ENCODE data around the gene OST4.
A peak's percentile ranks its signal among the peaks of the same experiment; 100 is the strongest.
"Not testable (repeated sequence)": the region's sequence is repeated elsewhere in the genome, so short reads cannot be mapped to it uniquely, and the experiment has no call there.

OST4 gene

GRCh38 chr2:27071277-27071989, at the start of gene OST4:
TSS of gene OST4 (minus strand) at chr2:27071654.
- peak; percentile 92 for DNase-seq

GRCh38 chr2:27119330-27119670, 47.8 kb upstream of the OST4 start:
- DNase-seq: not testable (repeated sequence)

GRCh38 chr2:27118525-27119329, 47.3 kb upstream of the OST4 start, which contains the start of gene CGREF1:
TSS of gene CGREF1 (minus strand) at chr2:27119128. CDS start at chr2:27104366, 14,762 bp downstream.
- peak; percentile 66 for DNase-seq

GRCh38 chr2:27117995-27118524, 46.6 kb upstream of the OST4 start:
- DNase-seq: no peak

GRCh38 chr2:27115519-27115918, 44.1 kb upstream of the OST4 start:
- no peak for DNase-seq

GRCh38 chr2:27111392-27112078, 40.1 kb upstream of the OST4 start:
- DNase-seq: not testable (repeated sequence)

- not testable (repeated sequence) for DNase-seq
These were observed 39.3 kb upstream of the OST4 start for GRCh38 chr2:27110603-27111352.

- DNase-seq: no peak
These were observed 37.6 kb upstream of the OST4 start for GRCh38 chr2:27109083-27109482.

GRCh38 chr2:27108221-27108620, 36.8 kb upstream of the OST4 start:
- no peak for DNase-seq

- no peak for DNase-seq
These were observed 34.5 kb upstream of the OST4 start for GRCh38 chr2:27105981-27106380.

GRCh38 chr2:27102329-27102728, 30.9 kb upstream of the OST4 start:
- DNase-seq: no peak

GRCh38 chr2:27100036-27100435, 28.6 kb upstream of the OST4 start:
- no peak for DNase-seq

GRCh38 chr2:27099334-27099955, 28.0 kb upstream of the OST4 start:
- no peak for DNase-seq

GRCh38 chr2:27097341-27097740, 25.9 kb upstream of the OST4 start:
- DNase-seq: no peak

GRCh38 chr2:27096748-27097297, 25.4 kb upstream of the OST4 start:
- DNase-seq: no peak

- peak; percentile 61 for DNase-seq
These were observed 24.5 kb upstream of the OST4 start for GRCh38 chr2:27095745-27096651.

- no peak for DNase-seq
These were observed 23.9 kb upstream of the OST4 start for GRCh38 chr2:27095427-27095744.

GRCh38 chr2:27094353-27094984, 23.0 kb upstream of the OST4 start:
- DNase-seq: no peak

- DNase-seq: no peak
These were observed 22.2 kb upstream of the OST4 start for GRCh38 chr2:27093430-27094352.

Measured in NCI-H69 (cell line).